ENCODE data around the gene RECK.
"Not testable (repeated sequence)": the region's sequence is repeated elsewhere in the genome, so short reads cannot be mapped to it uniquely, and the experiment has no call there.

The RECK gene

GRCh38 chr9:36119476-36119875, 82.8 kb downstream of the RECK start:
- DNase-seq, result no peak

GRCh38 chr9:36120705-36121104, 84.0 kb downstream of the RECK start:
- no peak for DNase-seq

GRCh38 chr9:36121971-36122370, 85.3 kb downstream of the RECK start:
- DNase-seq, result no peak

GRCh38 chr9:36123515-36123914, 86.8 kb downstream of the RECK start:
- DNase-seq, result no peak

- DNase-seq, result no peak
These were observed 88.5 kb downstream of the RECK start for GRCh38 chr9:36125062-36125855.

GRCh38 chr9:36126016-36126730, 89.5 kb downstream of the RECK start:
- no peak for DNase-seq

- no peak for DNase-seq
These were observed 91.0 kb downstream of the RECK start for GRCh38 chr9:36127652-36128244.

GRCh38 chr9:36128349-36128748, 91.6 kb downstream of the RECK start:
- DNase-seq, result no peak

GRCh38 chr9:36129139-36129538, 92.4 kb downstream of the RECK start:
- DNase-seq, result no peak

GRCh38 chr9:36131666-36132065, 95.0 kb downstream of the RECK start:
- DNase-seq, result not testable (repeated sequence)

GRCh38 chr9:36132086-36132485, 95.4 kb downstream of the RECK start:
- no peak for DNase-seq

- no peak for DNase-seq
These were observed 98.2 kb downstream of the RECK start for GRCh38 chr9:36134761-36135505.

- no peak for DNase-seq
These were observed 99.1 kb downstream of the RECK start for GRCh38 chr9:36135741-36136271.

GRCh38 chr9:36136272-36136893, 99.7 kb downstream of the RECK start, which contains the start of gene GLIPR2:
TSS of gene GLIPR2 (plus strand) at chr9:36136733. CDS start at chr9:36136779, 46 bp downstream.
- DNase-seq, result peak; percentile 67

GRCh38 chr9:36136894-36137391, 100.2 kb downstream of the RECK start:
- no peak for DNase-seq

GRCh38 chr9:36137392-36138004, 100.8 kb downstream of the RECK start:
- no peak for DNase-seq

- DNase-seq, result no peak
These were observed 101.8 kb downstream of the RECK start for GRCh38 chr9:36138496-36138895.

GRCh38 chr9:36138901-36139300, 102.2 kb downstream of the RECK start:
- DNase-seq, result no peak

- peak; percentile 34 for DNase-seq
These were observed 103.7 kb downstream of the RECK start for GRCh38 chr9:36140086-36141084.

- DNase-seq, result no peak
These were observed 104.6 kb downstream of the RECK start for GRCh38 chr9:36141288-36141687.
